HepG2 (cell line): ENCODE data around the gene DCAKD. TPM values are rescaled to one million over a fixed set of nuclear protein-coding genes. Genes with fewer than 3 reads are reported as not detected.

ENCODE experiments used
- AGO1 ChIP-seq: fragments of 200-400 bp; formaldehyde crosslinking; IDR thresholded peaks from 2 replicates; pipeline ENCODE4 v1.6.1; 2017; ENCODE audit warnings: mild to moderate bottlenecking, low read depth, low read length, moderate library complexity; ENCODE audit not compliant: poor library complexity, severe bottlenecking
- CBX5 ChIP-seq: sonication (generic); formaldehyde crosslinking; IDR thresholded peaks from 2 replicates; pipeline ENCODE4 v1.4.0; 2020; ENCODE audit warnings: missing genetic modification reagents, borderline replicate concordance
- FOXK2 ChIP-seq: fragments of 450-650 bp; IDR thresholded peaks from 2 replicates; pipeline ENCODE4 v1.6.1; 2016
- GABPA ChIP-seq, 2 experiments: IDR thresholded peaks; 2 replicates each; pipeline ENCODE4 v1.6.1; 2011 to 2016; ENCODE audit warnings: low read depth in 2 of 2, low read length in 1 of 2, missing biosample characterization in 1 of 2, missing genetic modification characterization in 1 of 2
- GLI4 ChIP-seq: sonication (generic); formaldehyde crosslinking; IDR thresholded peaks from 2 replicates; pipeline ENCODE4 v1.5.1; 2020; ENCODE audit warnings: missing genetic modification reagents, mild to moderate bottlenecking, moderate library complexity, borderline replicate concordance
- HDAC1 ChIP-seq: sonication (generic); formaldehyde crosslinking; IDR thresholded peaks from 2 replicates; pipeline ENCODE4 v1.5.1; 2020; ENCODE audit warnings: mild to moderate bottlenecking, missing genetic modification reagents
- KIAA2018 ChIP-seq: sonication (generic); formaldehyde crosslinking; IDR thresholded peaks from 2 replicates; pipeline ENCODE4 v1.5.0; 2020; ENCODE audit warnings: mild to moderate bottlenecking, missing genetic modification reagents, borderline replicate concordance
- MEIS1 ChIP-seq: sonication (generic); formaldehyde crosslinking; IDR thresholded peaks from 2 replicates; pipeline ENCODE4 v1.9.0; 2021; ENCODE audit warnings: mild to moderate bottlenecking, missing genetic modification reagents, moderate library complexity, borderline replicate concordance
- MIER3 ChIP-seq: IDR thresholded peaks from 2 replicates; pipeline ENCODE4 v1.6.1; 2016; ENCODE audit warnings: missing compliant biosample characterization, borderline replicate concordance
- RARG ChIP-seq: sonication (generic); formaldehyde crosslinking; IDR thresholded peaks from 2 replicates; pipeline ENCODE4 v1.4.0; 2020; ENCODE audit warnings: low read depth, mild to moderate bottlenecking, missing genetic modification reagents
- REPIN1 ChIP-seq: sonication (generic); formaldehyde crosslinking; IDR thresholded peaks from 2 replicates; pipeline ENCODE4 v1.8.0; 2022; ENCODE audit warnings: missing genetic modification reagents, low read depth, mild to moderate bottlenecking, borderline replicate concordance
- THAP11 ChIP-seq: IDR thresholded peaks from 2 replicates; pipeline ENCODE4 v1.6.1; 2016; ENCODE audit warnings: missing biosample characterization, missing genetic modification reagents
- TRIM24 ChIP-seq: sonication (generic); formaldehyde crosslinking; IDR thresholded peaks from 2 replicates; pipeline ENCODE4 v1.8.0; 2022; ENCODE audit warnings: mild to moderate bottlenecking, missing genetic modification reagents
- ZBTB43 ChIP-seq: sonication (generic); formaldehyde crosslinking; conservative IDR thresholded peaks from 2 replicates; pipeline ENCODE4 v1.4.0; 2020; ENCODE audit warnings: missing genetic modification reagents
- ZNF296 ChIP-seq: sonication (generic); formaldehyde crosslinking; conservative IDR thresholded peaks from 2 replicates; pipeline ENCODE4 v1.5.0; 2020; ENCODE audit warnings: mild to moderate bottlenecking, missing genetic modification reagents
- ZNF432 ChIP-seq: sonication (generic); formaldehyde crosslinking; IDR thresholded peaks from 2 replicates; pipeline ENCODE4 v1.5.0; 2020; ENCODE audit warnings: missing genetic modification reagents, mild to moderate bottlenecking, borderline replicate concordance
- ZNF616 ChIP-seq: sonication (generic); formaldehyde crosslinking; IDR thresholded peaks from 2 replicates; pipeline ENCODE4 v1.5.0; 2020; ENCODE audit warnings: low read depth, mild to moderate bottlenecking, missing genetic modification reagents
- ZNF670 ChIP-seq: sonication (generic); formaldehyde crosslinking; IDR thresholded peaks from 2 replicates; pipeline ENCODE4 v1.8.0; 2022; ENCODE audit warnings: mild to moderate bottlenecking, missing genetic modification reagents, borderline replicate concordance
- ZSCAN12 ChIP-seq: sonication (generic); formaldehyde crosslinking; IDR thresholded peaks from 2 replicates; pipeline ENCODE4 v1.9.0; 2021; ENCODE audit warnings: mild to moderate bottlenecking, missing genetic modification reagents
- polyA plus RNA-seq, 8 experiments: library from polyadenylated mRNA; depleted of rRNA in 3 of 8; stranded (reverse) in 7 of 8; unstranded in 1 of 8; fragments of >200 nt; fragmentation: Illumina TruSeq in 4 of 8; extraction: Trizol in 4 of 8; gene quantifications; 2 replicates each; pipeline versions ENCODE4 v1.2.1 to v1.2.3, GENCODE V29; 2011 to 2016; ENCODE audit warnings: low read depth in 4 of 8, missing spikeins in 1 of 8, mixed read lengths in 1 of 8; ENCODE audit not compliant: insufficient read depth in 1 of 8
- total RNA-seq, 5 experiments: library from RNA; depleted of rRNA; stranded (reverse); fragments of >200 nt; fragmentation: Illumina TruSeq; extraction: Trizol; gene quantifications; 2 replicates each; pipeline ENCODE4 v1.2.3, GENCODE V29; 2016; ENCODE audit warnings: low read depth in 1 of 5

The DCAKD gene
- total and polyA plus RNA-seq, 2 of the 13 experiments (the other 11 are each of a cell fraction or from before 2014, with no cell fraction given), result 25.9 to 29.2 TPM

- TF ChIP-seq KIAA2018, result 0 out of 2 replicates have a peak, but pooled peaks have one; percentile 69
- no peak for TF ChIP-seq TRIM24 (CRISPR knock-in tag)
- peak; percentile 52; the same call in 1 of the 2 replicates for TF ChIP-seq CBX5
- peak; percentile 99 for TF ChIP-seq THAP11 (CRISPR knock-in tag)
- TF ChIP-seq FOXK2, result peak; percentile 28; the same call in 1 of the 2 replicates
- peak; percentile 16; the same call in 1 of the 2 replicates for TF ChIP-seq GLI4
- TF ChIP-seq AGO1, result no peak
- peak; percentile 85; the same call in 1 of the 2 replicates for TF ChIP-seq ZSCAN12 (CRISPR knock-in tag)
- 0 out of 2 replicates have a peak, but pooled peaks have one; percentile 40 for TF ChIP-seq ZNF432 (CRISPR knock-in tag)
- peak; percentile 81 for TF ChIP-seq MIER3 (CRISPR knock-in tag)
- TF ChIP-seq REPIN1 (CRISPR knock-in tag), result 0 out of 2 replicates have a peak, but pooled peaks have one; percentile 5
- TF ChIP-seq HDAC1 (CRISPR knock-in tag), result peak; percentile 88
- TF ChIP-seq RARG (CRISPR knock-in tag), result peak; percentile 89; the same call in 1 of the 2 replicates
- peak; percentile 69; the same call in 1 of the 2 replicates for TF ChIP-seq MEIS1
- TF ChIP-seq GABPA (IDR thresholded peaks at IDR 0.05; ENCODE audit: low read depth, low read length), result peak; percentile 54
- peak; percentile 88 for TF ChIP-seq GABPA (CRISPR knock-in tag; IDR thresholded peaks at IDR 0.05; ENCODE audit: low read depth)
- TF ChIP-seq ZNF670 (CRISPR knock-in tag), result peak; percentile 95
- peak; percentile 43; the same call in 1 of the 2 replicates for TF ChIP-seq ZNF616 (CRISPR knock-in tag)
- peak; percentile 16 for TF ChIP-seq ZBTB43 (CRISPR knock-in tag)
- no peak for TF ChIP-seq ZNF296 (CRISPR knock-in tag)
Observed at GRCh38 chr17:45060797-45061605, 9.6 kb upstream of the DCAKD start, which contains the start of gene NMT1 (continued).
